Spinal cord (tissue), 10 donors: Measurements from ENCODE around the gene AGPAT3. TPM values are rescaled to one million over a fixed set of nuclear protein-coding genes. Genes with fewer than 3 reads are reported as not detected.
"Not testable (repeated sequence)": the region's sequence is repeated elsewhere in the genome, so short reads cannot be mapped to it uniquely, and the experiment has no call there.

Source experiments
- DNase-seq, 6 donors: peaks; one replicate each; pipeline versions ENCODE4 v3.0.0 to v3.0.0-alpha.2; 2013 to 2015; ENCODE audit warnings: low spot score in 6 of 6, low read depth in 4 of 6
- H3K27ac ChIP-seq: one replicate; pipeline ENCODE4 v1.5.1; 2013; ENCODE audit warnings: low read depth, low read length, control low read depth
- H3K27me3 ChIP-seq: one replicate; pipeline ENCODE4 v1.6.1; 2013; ENCODE audit warnings: low read length; ENCODE audit not compliant: control insufficient read depth, insufficient read depth
- H3K36me3 ChIP-seq: one replicate; pipeline ENCODE4 v1.6.1; 2013; ENCODE audit warnings: low read length; ENCODE audit not compliant: control insufficient read depth, insufficient read depth
- H3K4me1 ChIP-seq: one replicate; pipeline ENCODE4 v1.6.1; 2013; ENCODE audit warnings: low read length; ENCODE audit not compliant: control insufficient read depth, insufficient read depth
- H3K4me3 ChIP-seq: one replicate; pipeline ENCODE4 v1.5.1; 2013; ENCODE audit warnings: low read depth, low read length, control low read depth
- H3K9me3 ChIP-seq: one replicate; pipeline ENCODE4 v1.6.1; 2013; ENCODE audit warnings: low read length; ENCODE audit not compliant: control insufficient read depth, insufficient read depth
- WGBS: methylation state at CpG from one replicate; pipeline ENCODE4 v1.1.5; 2013; ENCODE audit warnings: missing lambda C conversion rate; ENCODE audit not compliant: insufficient coverage; 5-methylcytosine and 5-hydroxymethylcytosine counted together
- polyA plus RNA-seq, 2 donors: library from polyadenylated mRNA; unstranded; fragments of 120-200 nt; gene quantifications; one replicate each; pipeline ENCODE4 v1.2.1, GENCODE V29; 2013; ENCODE audit not compliant: insufficient read length in 2 of 2
- total RNA-seq, 2 donors: library from RNA; depleted of rRNA in 1 of 2; stranded (reverse); fragments of 120-200 nt in 1 of 2; fragments of >200 nt in 1 of 2; gene quantifications; one replicate each; pipeline versions ENCODE4 v1.2.3 to v1.2.4, GENCODE V29; 2013 to 2014
- donor health status: healthy.

Gene AGPAT3
- total and polyA plus RNA-seq, 4 donors = 33.7 to 63.3 (median 49.3) TPM

- Histone ChIP-seq H3K27me3 (no peaks in the 10 kb centered on the region), H3K36me3 (peaks cover 9% of the 10 kb centered on the region), H3K4me3 (no peak overlapping the region), H3K9me3 (peaks cover 2% of the 10 kb centered on the region), H3K4me1 (peaks cover 9% of the 10 kb centered on the region), H3K27ac (no peak overlapping the region)
- DNase-seq = no peak
- WGBS = 81% methylated on average over 7 of the region's 9 CpGs
Measured at GRCh38 chr21:43890042-43890441, 25.0 kb downstream of the AGPAT3 start.

- H3K4me1 ChIP-seq = no peaks in the 10 kb centered on the region
- H3K27ac ChIP-seq = no peak overlapping the region
- 100% methylated on average over 1 of the region's 3 CpGs for whole genome bisulfite sequencing
- H3K9me3 ChIP-seq = peaks cover 2% of the 10 kb centered on the region
- H3K4me3 ChIP-seq = no peak overlapping the region
- H3K36me3 ChIP-seq = peaks cover 9% of the 10 kb centered on the region
- no peak for DNase-seq
- H3K27me3 ChIP-seq = no peaks in the 10 kb centered on the region
Measured at GRCh38 chr21:43892334-43892733, 27.3 kb downstream of the AGPAT3 start.

- no peak overlapping the region for H3K4me3 ChIP-seq
- peaks cover 2% of the 10 kb centered on the region for H3K9me3 ChIP-seq
- H3K27me3 ChIP-seq = no peaks in the 10 kb centered on the region
- WGBS = 83% methylated on average over 2 of the region's 5 CpGs
- no peak for DNase-seq
- no peaks in the 10 kb centered on the region for H3K4me1 ChIP-seq
- H3K36me3 ChIP-seq = peaks cover 10% of the 10 kb centered on the region
- no peak overlapping the region for H3K27ac ChIP-seq
Measured at GRCh38 chr21:43892984-43893535, 28.0 kb downstream of the AGPAT3 start.

- Histone ChIP-seq H3K27me3 (no peaks in the 10 kb centered on the region), H3K4me1 (no peaks in the 10 kb centered on the region), H3K9me3 (peaks cover 2% of the 10 kb centered on the region), H3K4me3 (no peak overlapping the region), H3K27ac (no peak overlapping the region), H3K36me3 (peaks cover 10% of the 10 kb centered on the region)
- DNase-seq = no peak
- WGBS = 82% methylated on average over 13 of the region's 19 CpGs
Measured at GRCh38 chr21:43893536-43894205, 28.6 kb downstream of the AGPAT3 start.

GRCh38 chr21:43894206-43894577, 29.2 kb downstream of the AGPAT3 start:
- H3K27ac ChIP-seq = no peak overlapping the region
- H3K36me3 ChIP-seq = peaks cover 15% of the 10 kb centered on the region
- H3K4me1 ChIP-seq = no peaks in the 10 kb centered on the region
- WGBS = no CpG with 5 or more reads among the region's 4 CpGs
- H3K4me3 ChIP-seq = no peak overlapping the region
- DNase-seq = no peak
- peaks cover 2% of the 10 kb centered on the region for H3K9me3 ChIP-seq
- no peaks in the 10 kb centered on the region for H3K27me3 ChIP-seq

GRCh38 chr21:43895196-43895595, 30.2 kb downstream of the AGPAT3 start:
- Histone ChIP-seq H3K36me3 (peaks cover 17% of the 10 kb centered on the region), H3K4me1 (no peaks in the 10 kb centered on the region), H3K27ac (no peak overlapping the region), H3K4me3 (no peak overlapping the region), H3K27me3 (no peaks in the 10 kb centered on the region), H3K9me3 (peaks cover 2% of the 10 kb centered on the region)
- no peak for DNase-seq
- 100% methylated on average over 2 of the region's 4 CpGs for WGBS

GRCh38 chr21:43896696-43897299, 31.8 kb downstream of the AGPAT3 start:
- no CpG with 5 or more reads among the region's 8 CpGs for WGBS
- not testable (repeated sequence) for H3K4me1 ChIP-seq, H3K27ac ChIP-seq, DNase-seq, H3K9me3 ChIP-seq, H3K27me3 ChIP-seq, H3K4me3 ChIP-seq
- H3K36me3 ChIP-seq = peaks cover 18% of the 10 kb centered on the region

GRCh38 chr21:43899307-43900077, 34.5 kb downstream of the AGPAT3 start:
- DNase-seq = no peak
- Histone ChIP-seq H3K4me1 (peaks cover 4% of the 10 kb centered on the region), H3K4me3 (no peak overlapping the region), H3K27ac (no peak overlapping the region), H3K9me3 (no peaks in the 10 kb centered on the region), H3K27me3 (no peaks in the 10 kb centered on the region), H3K36me3 (peaks cover 29% of the 10 kb centered on the region)
- WGBS = 95% methylated on average over 19 of the region's 23 CpGs

GRCh38 chr21:43900078-43900385, 35.0 kb downstream of the AGPAT3 start:
- WGBS = 86% methylated on average over 1 of the region's 1 CpG
- Histone ChIP-seq H3K27me3 (no peaks in the 10 kb centered on the region), H3K9me3 (no peaks in the 10 kb centered on the region), H3K27ac (no peak overlapping the region), H3K4me3 (no peak overlapping the region), H3K4me1 (peaks cover 4% of the 10 kb centered on the region), H3K36me3 (peaks cover 33% of the 10 kb centered on the region)
- no peak for DNase-seq
